Nephron (organoid): ENCODE measurements around the gene FUT6.

Experiments
- H3K27ac Mint-ChIP-seq, 3 experiments: 2 replicates each; pipeline ENCODE4 v1.8.0; 2020; ENCODE audit warnings: mixed read lengths in 3 of 3, mild to moderate bottlenecking in 2 of 3, moderate library complexity in 1 of 3
- H3K27me3 Mint-ChIP-seq: 2 replicates; pipeline ENCODE4 v1.8.0; 2021; ENCODE audit warnings: low read depth, mild to moderate bottlenecking, moderate library complexity, mixed read lengths
- H3K36me3 Mint-ChIP-seq: 2 replicates; pipeline ENCODE4 v1.8.0; 2020; ENCODE audit warnings: low read depth, mixed read lengths
- H3K4me1 Mint-ChIP-seq: 2 replicates; pipeline ENCODE4 v1.8.0; 2020; ENCODE audit warnings: mixed read lengths
- H3K4me3 Mint-ChIP-seq, 3 experiments: 2 replicates each; pipeline ENCODE4 v1.8.0; 2020; ENCODE audit warnings: mild to moderate bottlenecking in 3 of 3, mixed read lengths in 3 of 3, moderate library complexity in 2 of 3
- H3K9me3 Mint-ChIP-seq: 2 replicates; pipeline ENCODE4 v1.8.0; 2020; ENCODE audit warnings: mixed read lengths
- CTCF ChIP-seq, 3 experiments: fragments of 200-600 bp; sonication (generic); IDR thresholded peaks; one replicate each; pipeline ENCODE4 v1.5.0; 2021; ENCODE audit warnings: antibody characterized with exemption in 3 of 3; ENCODE audit not compliant: unreplicated experiment in 3 of 3

Gene FUT6

GRCh38 chr19:5789886-5790558 is 49.5 kb downstream of the FUT6 start:
- no peaks in the 10 kb centered on the region for H3K27me3 Mint-ChIP-seq
- H3K9me3 Mint-ChIP-seq = peaks cover 2% of the 10 kb centered on the region
- peak overlapping the region; percentile 97 to 99 (median 98) for H3K4me3 Mint-ChIP-seq
- peaks cover 6% of the 10 kb centered on the region for H3K4me1 Mint-ChIP-seq
- peaks cover 29% of the 10 kb centered on the region for H3K36me3 Mint-ChIP-seq
- peak overlapping the region; percentile 97 to 99 (median 99) for H3K27ac Mint-ChIP-seq
- no peak for TF ChIP-seq CTCF (IDR thresholded peaks at IDR 0.05; ENCODE audit: unreplicated experiment in 3 of 3)

GRCh38 chr19:5789351-5789761 is 50.1 kb downstream of the FUT6 start:
- peak overlapping the region in 1 of 3 experiments; percentile 39 for H3K27ac Mint-ChIP-seq
- H3K9me3 Mint-ChIP-seq = peaks cover 2% of the 10 kb centered on the region

GRCh38 chr19:5788422-5788821 is 51.1 kb downstream of the FUT6 start:
- Mint-ChIP-seq H3K27ac (no peak overlapping the region), H3K4me3 (peak overlapping the region; percentile 40 to 59 (median 58)), H3K9me3 (peaks cover 2% of the 10 kb centered on the region), H3K36me3 (peaks cover 29% of the 10 kb centered on the region), H3K4me1 (peaks cover 6% of the 10 kb centered on the region), H3K27me3 (no peaks in the 10 kb centered on the region)
- no peak for TF ChIP-seq CTCF (IDR thresholded peaks at IDR 0.05; ENCODE audit: unreplicated experiment in 3 of 3)

More at GRCh38 chr19:5789351-5789761, 50.1 kb downstream of the FUT6 start:
- H3K27me3 Mint-ChIP-seq = no peaks in the 10 kb centered on the region
- TF ChIP-seq CTCF (IDR thresholded peaks at IDR 0.05; ENCODE audit: unreplicated experiment in 3 of 3) = no peak
- H3K4me3 Mint-ChIP-seq = peak overlapping the region; percentile 68 to 99 (median 71)
- peaks cover 6% of the 10 kb centered on the region for H3K4me1 Mint-ChIP-seq
- H3K36me3 Mint-ChIP-seq = peaks cover 29% of the 10 kb centered on the region

GRCh38 chr19:5787409-5788182 is 51.9 kb downstream of the FUT6 start:
- H3K27ac Mint-ChIP-seq = no peak overlapping the region
- peaks cover 2% of the 10 kb centered on the region for H3K9me3 Mint-ChIP-seq
- TF ChIP-seq CTCF (IDR thresholded peaks at IDR 0.05; ENCODE audit: unreplicated experiment in 3 of 3) = no peak
- peak overlapping the region in 1 of 3 experiments; percentile 14 for H3K4me3 Mint-ChIP-seq
- no peaks in the 10 kb centered on the region for H3K27me3 Mint-ChIP-seq
- peaks cover 6% of the 10 kb centered on the region for H3K4me1 Mint-ChIP-seq
- H3K36me3 Mint-ChIP-seq = peaks cover 29% of the 10 kb centered on the region

GRCh38 chr19:5786593-5787408 is 52.7 kb downstream of the FUT6 start:
- no peak overlapping the region for H3K27ac Mint-ChIP-seq
- H3K4me3 Mint-ChIP-seq = no peak overlapping the region
- peaks cover 29% of the 10 kb centered on the region for H3K36me3 Mint-ChIP-seq
- no peak for TF ChIP-seq CTCF (IDR thresholded peaks at IDR 0.05; ENCODE audit: unreplicated experiment in 3 of 3)
- H3K27me3 Mint-ChIP-seq = no peaks in the 10 kb centered on the region
- H3K4me1 Mint-ChIP-seq = peaks cover 6% of the 10 kb centered on the region
- H3K9me3 Mint-ChIP-seq = peaks cover 2% of the 10 kb centered on the region
